Mesothelial cell of epicardium (in vitro differentiated cells): ENCODE results near the gene RTN4RL2. TPM values are rescaled to one million over a fixed set of nuclear protein-coding genes. Genes with fewer than 3 reads are reported as not detected.
A peak's percentile ranks its signal among the peaks of the same experiment; 100 is the strongest.
"Not testable (repeated sequence)": the region's sequence is repeated elsewhere in the genome, so short reads cannot be mapped to it uniquely, and the experiment has no call there.

Experiments used
- DNase-seq, 2 experiments: peaks; one replicate each; pipeline ENCODE4 v3.0.0; 2021; ENCODE audit warnings: low spot score in 2 of 2; ENCODE audit not compliant: unreplicated experiment in 2 of 2
- H3K27ac Mint-ChIP-seq: 2 replicates; pipeline ENCODE4 v1.8.0; 2021; ENCODE audit warnings: mixed read lengths
- H3K27me3 Mint-ChIP-seq: 2 replicates; pipeline ENCODE4 v1.8.0; 2021; ENCODE audit warnings: low read depth, mixed read lengths
- H3K36me3 Mint-ChIP-seq: 2 replicates; pipeline ENCODE4 v1.8.0; 2021; ENCODE audit warnings: mixed read lengths
- H3K4me1 Mint-ChIP-seq: 2 replicates; pipeline ENCODE4 v1.8.0; 2021; ENCODE audit warnings: mixed read lengths
- H3K4me3 Mint-ChIP-seq: 2 replicates; pipeline ENCODE4 v1.8.0; 2021; ENCODE audit warnings: mild to moderate bottlenecking, moderate library complexity, mixed read lengths
- H3K9me3 Mint-ChIP-seq: 2 replicates; pipeline ENCODE4 v1.8.0; 2021; ENCODE audit warnings: mixed read lengths
- total RNA-seq: library from RNA; stranded (reverse); gene quantifications from 3 replicates; pipeline ENCODE4 v1.2.1, GENCODE V29; 2021
- TF ChIP-seq, protein P1 (sequence below): fragments of 200-600 bp; sonication (generic); IDR thresholded peaks from one replicate; pipeline ENCODE4 v1.5.0; 2021; ENCODE audit warnings: antibody characterized with exemption; ENCODE audit not compliant: unreplicated experiment

RTN4RL2 gene
- total RNA-seq, 1 donor from 2014 or later, result 0.38 TPM

DNA sequence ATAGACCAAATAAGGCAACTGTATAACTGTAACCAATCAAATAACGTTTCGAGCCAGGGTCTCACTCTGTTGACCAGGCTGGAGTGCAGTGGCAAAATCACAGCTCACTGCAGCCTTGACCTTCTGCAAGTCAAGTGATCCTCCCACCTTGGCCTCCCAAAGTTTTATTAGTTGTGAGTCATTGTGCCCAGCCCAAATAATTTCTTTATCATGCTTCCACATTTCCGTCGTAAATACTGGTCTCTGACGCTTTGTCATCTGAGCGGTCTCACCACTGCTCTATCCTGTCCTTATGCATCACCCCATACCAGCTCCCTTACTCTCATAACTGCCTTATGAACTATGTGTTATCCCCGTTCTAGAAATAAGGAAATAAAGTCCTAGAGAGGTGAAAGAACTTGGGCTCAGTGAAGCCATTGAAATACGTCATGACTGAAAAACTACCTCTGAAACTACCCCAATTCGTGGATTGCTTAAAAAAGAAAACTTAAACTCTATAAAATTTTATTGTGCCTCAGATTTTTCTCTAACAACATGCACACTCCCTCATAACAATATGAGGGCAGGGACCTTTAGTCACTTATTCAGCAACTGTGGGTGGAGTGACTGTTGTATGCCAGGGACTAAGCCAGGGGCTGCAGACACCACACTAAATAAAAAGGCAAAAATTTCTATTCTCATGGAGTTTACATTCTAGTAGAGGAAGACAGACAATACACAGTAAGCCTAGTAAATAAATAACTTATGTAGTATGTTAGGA is 15.8 kb upstream of the RTN4RL2 start:
- H3K4me1 Mint-ChIP-seq, result no peaks in the 10 kb centered on the region
- TF ChIP-seq, protein P1, sequence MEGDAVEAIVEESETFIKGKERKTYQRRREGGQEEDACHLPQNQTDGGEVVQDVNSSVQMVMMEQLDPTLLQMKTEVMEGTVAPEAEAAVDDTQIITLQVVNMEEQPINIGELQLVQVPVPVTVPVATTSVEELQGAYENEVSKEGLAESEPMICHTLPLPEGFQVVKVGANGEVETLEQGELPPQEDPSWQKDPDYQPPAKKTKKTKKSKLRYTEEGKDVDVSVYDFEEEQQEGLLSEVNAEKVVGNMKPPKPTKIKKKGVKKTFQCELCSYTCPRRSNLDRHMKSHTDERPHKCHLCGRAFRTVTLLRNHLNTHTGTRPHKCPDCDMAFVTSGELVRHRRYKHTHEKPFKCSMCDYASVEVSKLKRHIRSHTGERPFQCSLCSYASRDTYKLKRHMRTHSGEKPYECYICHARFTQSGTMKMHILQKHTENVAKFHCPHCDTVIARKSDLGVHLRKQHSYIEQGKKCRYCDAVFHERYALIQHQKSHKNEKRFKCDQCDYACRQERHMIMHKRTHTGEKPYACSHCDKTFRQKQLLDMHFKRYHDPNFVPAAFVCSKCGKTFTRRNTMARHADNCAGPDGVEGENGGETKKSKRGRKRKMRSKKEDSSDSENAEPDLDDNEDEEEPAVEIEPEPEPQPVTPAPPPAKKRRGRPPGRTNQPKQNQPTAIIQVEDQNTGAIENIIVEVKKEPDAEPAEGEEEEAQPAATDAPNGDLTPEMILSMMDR, result no peak
- no peak overlapping the region for H3K27ac Mint-ChIP-seq
- H3K9me3 Mint-ChIP-seq, result no peaks in the 10 kb centered on the region
- H3K27me3 Mint-ChIP-seq, result peaks cover 44% of the 10 kb centered on the region
- H3K4me3 Mint-ChIP-seq, result no peak overlapping the region
- no peaks in the 10 kb centered on the region for H3K36me3 Mint-ChIP-seq
- DNase-seq, result no peak

DNA sequence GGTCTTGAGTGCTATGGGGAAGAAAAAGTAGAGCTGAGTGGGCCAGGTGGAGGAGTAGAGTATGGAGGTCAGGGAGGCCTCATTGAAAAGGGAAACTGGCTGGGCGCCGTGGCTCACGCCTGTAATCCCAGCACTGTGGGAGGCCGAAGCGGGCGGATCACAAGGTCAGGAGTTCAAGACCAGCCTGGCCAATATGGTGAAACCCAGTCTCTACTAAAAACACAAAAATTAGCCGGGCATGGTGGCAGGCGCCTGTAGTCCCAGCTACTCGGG is 15.3 kb upstream of the RTN4RL2 start:
- H3K4me3 Mint-ChIP-seq, H3K27ac Mint-ChIP-seq, H3K4me1 Mint-ChIP-seq, H3K36me3 Mint-ChIP-seq, H3K9me3 Mint-ChIP-seq, DNase-seq: not testable (repeated sequence)
- peaks cover 47% of the 10 kb centered on the region for H3K27me3 Mint-ChIP-seq

DNA sequence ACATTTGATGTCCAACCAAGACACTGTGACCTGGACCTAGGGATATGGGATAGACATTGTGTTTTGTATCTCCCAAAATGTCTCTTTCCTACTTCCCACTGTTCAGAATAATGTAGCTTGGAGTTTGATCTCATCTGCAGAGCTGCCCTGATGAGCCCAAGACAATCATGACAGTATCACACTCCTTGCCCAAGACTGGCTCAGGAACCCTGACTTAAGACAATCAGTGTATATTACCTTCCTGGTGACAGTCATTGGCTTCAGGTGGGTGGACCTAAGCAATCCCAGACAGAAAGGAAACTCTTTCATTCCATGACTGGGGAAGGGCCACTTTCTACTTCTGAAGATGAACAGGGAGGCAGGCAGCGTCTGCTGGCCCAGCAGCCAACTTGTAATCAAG is 14.3 kb upstream of the RTN4RL2 start:
- H3K4me1 Mint-ChIP-seq, result no peaks in the 10 kb centered on the region
- H3K27me3 Mint-ChIP-seq, result peaks cover 54% of the 10 kb centered on the region
- no peaks in the 10 kb centered on the region for H3K36me3 Mint-ChIP-seq
- no peak for DNase-seq
- no peaks in the 10 kb centered on the region for H3K9me3 Mint-ChIP-seq
- no peak overlapping the region for H3K27ac Mint-ChIP-seq
- H3K4me3 Mint-ChIP-seq, result no peak overlapping the region
- TF ChIP-seq, protein P1, result no peak

DNA sequence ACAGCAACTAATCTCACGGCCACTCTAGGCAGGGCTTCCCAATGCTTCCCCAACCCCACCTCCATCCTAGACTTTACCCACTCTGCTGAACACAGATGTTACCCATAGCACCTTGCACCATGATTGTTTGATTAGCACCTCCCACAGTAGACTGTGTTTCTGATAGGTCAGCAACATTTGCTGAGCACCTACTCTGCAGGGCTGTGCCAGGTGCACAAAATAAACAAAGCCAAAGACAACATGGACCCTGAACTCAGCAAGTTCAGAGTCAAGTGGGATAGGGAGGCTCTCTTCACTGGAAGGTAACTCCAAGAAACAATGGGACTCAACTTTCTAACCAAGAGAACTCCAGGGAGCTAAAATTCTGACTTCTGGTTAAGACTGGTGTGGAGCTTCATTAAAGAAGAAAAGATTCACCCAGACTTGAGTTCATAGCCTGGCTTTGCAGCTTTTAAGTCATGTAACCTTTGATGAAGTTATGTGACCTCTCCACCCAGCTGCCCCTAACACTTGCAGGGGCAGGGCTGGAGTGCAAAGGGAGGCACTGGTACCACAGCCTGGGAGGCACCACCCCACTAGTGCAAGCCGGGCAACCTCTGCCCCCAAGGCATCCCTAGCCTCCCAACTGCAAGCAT is 6.7 kb upstream of the RTN4RL2 start:
- Mint-ChIP-seq H3K27me3 (peaks cover 89% of the 10 kb centered on the region), H3K27ac (no peak overlapping the region)
- TF ChIP-seq, protein P1, result no peak

DNA sequence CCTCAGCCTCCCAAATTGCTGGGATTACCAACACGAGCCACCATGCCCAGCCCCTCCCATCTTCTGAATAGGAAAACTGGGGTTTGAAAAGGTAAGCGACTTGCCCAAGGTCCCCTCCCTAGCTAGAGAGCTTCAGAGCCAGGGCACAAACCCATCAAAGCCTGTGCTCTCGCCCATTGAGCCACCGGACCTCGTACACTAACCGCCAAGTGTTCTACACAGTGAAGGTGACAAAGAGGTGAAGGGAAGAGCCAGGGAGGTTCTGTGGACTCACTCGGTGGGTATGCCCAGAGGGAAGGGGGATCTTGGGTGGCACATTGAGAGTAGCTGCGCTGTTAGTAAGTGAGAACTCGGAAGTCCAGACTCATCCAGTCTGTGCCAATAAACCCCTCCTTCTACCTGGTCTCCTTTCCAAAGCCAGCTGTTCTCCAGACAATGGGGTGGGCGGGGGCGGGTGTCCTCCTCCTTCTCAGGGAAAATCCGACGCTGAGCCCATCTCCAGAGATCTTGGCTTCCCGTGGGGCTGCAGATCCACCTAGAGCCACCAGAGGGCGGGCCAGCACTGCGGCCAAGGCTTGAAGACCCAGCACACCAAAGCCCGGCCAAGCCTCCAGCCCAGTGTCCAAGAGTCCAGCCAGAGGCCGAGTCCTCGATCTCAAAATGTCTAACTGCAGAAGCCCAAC is 3.2 kb upstream of the RTN4RL2 start:
- TF ChIP-seq, protein P1, result peak; percentile 96
- no peaks in the 10 kb centered on the region for H3K9me3 Mint-ChIP-seq
- H3K27ac Mint-ChIP-seq, result no peak overlapping the region
- no peaks in the 10 kb centered on the region for H3K36me3 Mint-ChIP-seq
- peaks cover 18% of the 10 kb centered on the region for H3K4me1 Mint-ChIP-seq
- peak overlapping the region; percentile 47 for H3K4me3 Mint-ChIP-seq
- H3K27me3 Mint-ChIP-seq, result peaks cover 92% of the 10 kb centered on the region
- DNase-seq, result peak; percentile 59 to 91

More for the DNA sequence above, 6.7 kb upstream of the RTN4RL2 start:
- no peak overlapping the region for H3K4me3 Mint-ChIP-seq
- H3K36me3 Mint-ChIP-seq, result no peaks in the 10 kb centered on the region
- no peaks in the 10 kb centered on the region for H3K9me3 Mint-ChIP-seq
- peaks cover 5% of the 10 kb centered on the region for H3K4me1 Mint-ChIP-seq
- DNase-seq, result no peak

DNA sequence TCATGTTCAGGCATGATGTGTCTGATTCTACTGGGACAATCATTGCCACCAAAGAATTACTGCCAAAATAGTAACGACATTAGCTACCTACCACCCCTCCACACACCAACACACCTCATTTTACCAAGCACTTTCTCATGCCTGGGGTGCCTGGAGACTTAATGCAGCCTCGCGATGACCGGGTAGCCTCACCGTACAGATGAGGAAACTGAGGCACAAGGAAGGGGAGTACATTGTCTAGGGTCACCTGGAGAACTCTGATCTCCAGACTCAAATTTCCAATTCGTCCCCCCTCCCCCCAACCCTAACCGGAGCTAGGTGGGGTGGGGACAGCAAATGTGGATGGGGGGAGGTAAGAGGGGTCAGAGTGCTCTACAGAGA is 2.7 kb upstream of the RTN4RL2 start:
- Mint-ChIP-seq H3K27ac (no peak overlapping the region), H3K4me3 (peak overlapping the region; percentile 47)

More for the DNA sequence above, 2.7 kb upstream of the RTN4RL2 start:
- Mint-ChIP-seq H3K9me3 (no peaks in the 10 kb centered on the region), H3K36me3 (no peaks in the 10 kb centered on the region), H3K27me3 (peaks cover 92% of the 10 kb centered on the region), H3K4me1 (peaks cover 18% of the 10 kb centered on the region)
- TF ChIP-seq, protein P1, result peak; percentile 1
- no peak for DNase-seq
